HG03060 (cell line): ENCODE results near the gene APOE.

Source experiments
- ATAC-seq: cut with Tn5 transposase; IDR thresholded peaks from one replicate; pipeline ENCODE4 v1.9.1; 2021; ENCODE audit warnings: low read depth, moderate number of reproducible peaks; ENCODE audit not compliant: unreplicated experiment

The APOE gene

DNA sequence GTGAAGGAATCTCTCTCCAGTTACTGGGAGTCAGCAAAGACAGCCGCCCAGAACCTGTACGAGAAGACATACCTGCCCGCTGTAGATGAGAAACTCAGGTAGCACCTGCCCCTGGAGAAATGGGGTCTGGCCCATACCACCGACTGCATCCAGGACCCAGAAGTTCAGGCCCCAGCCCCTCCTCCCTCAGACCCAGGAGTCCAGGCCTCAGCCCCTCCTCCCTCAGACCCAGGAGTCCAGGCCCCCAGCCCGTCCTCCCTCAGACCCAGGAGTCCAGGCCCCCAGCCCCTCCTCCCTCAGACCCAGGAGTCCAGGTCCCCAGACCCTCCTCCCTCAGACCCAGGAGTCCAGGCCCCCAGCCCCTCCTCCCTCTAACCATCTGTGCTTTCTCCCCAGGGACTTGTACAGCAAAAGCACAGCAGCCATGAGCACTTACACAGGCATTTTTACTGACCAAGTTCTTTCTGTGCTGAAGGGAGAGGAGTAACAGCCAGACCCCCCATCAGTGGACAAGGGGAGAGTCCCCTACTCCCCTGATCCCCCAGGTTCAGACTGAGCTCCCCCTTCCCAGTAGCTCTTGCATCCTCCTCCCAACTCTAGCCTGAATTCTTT, 43.3 kb downstream of the APOE start:
- no peak for ATAC-seq

DNA sequence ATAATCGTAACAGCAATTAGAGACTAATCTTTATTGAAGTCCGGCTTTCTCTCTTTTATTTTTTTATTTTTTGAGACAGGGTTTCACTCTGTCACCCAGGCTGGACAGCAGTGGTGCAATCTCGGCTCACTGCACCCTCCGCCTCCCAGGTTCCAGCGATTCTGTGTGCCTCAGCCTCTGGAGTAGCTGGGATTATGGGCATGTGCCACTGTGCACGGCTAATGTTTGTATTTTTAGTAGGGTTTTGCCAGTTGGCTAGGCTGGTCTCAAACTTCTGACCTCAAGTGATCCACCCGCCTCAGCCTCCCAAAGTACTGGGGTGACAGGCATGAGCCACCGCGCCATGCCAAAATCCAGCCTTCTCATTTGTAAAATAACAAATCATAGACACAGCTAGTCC, 44.0 kb downstream of the APOE start:
- no peak for ATAC-seq

DNA sequence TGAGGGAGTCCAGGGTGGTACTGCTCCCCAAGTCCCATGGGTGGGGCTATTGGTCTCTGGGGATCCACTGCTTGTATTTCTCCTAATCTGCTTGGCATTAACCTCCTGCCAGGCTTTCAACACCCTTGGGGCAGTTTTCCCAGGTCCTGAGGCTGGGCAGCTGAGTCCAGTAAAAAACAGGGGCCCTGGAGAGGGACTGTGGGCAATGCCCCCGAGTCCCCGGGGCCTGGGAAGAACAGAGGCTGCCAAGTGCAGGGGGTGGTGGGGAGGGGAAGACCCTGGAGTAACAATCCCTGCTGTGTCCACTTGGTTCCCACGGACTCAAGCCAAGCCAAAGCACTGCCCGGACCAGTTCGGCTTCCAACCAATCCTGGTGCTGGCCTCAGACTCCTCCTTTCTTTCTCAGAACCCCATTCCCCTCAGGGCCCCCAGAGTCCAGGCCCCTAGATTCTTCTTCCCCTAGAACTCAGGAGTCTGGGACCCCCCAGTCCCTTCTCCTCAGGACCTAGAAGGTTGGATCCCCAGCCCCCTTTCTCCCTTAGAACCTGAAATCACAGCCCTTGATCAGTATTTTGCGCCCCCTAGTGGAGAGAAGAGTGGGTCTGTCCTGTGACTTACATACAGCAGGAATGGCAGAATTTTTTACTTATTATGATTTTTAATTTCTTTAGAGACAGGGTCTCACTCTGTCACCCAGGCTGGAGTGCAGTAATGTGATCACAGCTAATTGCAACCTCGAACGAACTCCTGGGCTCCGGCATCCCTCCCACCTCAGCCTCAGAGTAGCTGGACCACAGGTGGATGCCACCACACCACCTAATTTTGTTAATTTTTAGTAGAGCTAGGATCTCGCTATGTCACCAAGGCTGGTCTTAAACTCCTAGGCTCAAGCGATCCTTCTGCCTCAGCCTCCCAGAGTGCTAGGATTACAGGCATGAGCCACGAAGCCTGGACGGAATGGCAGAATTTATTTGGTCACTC, 45.9 kb downstream of the APOE start:
- no peak for ATAC-seq

DNA sequence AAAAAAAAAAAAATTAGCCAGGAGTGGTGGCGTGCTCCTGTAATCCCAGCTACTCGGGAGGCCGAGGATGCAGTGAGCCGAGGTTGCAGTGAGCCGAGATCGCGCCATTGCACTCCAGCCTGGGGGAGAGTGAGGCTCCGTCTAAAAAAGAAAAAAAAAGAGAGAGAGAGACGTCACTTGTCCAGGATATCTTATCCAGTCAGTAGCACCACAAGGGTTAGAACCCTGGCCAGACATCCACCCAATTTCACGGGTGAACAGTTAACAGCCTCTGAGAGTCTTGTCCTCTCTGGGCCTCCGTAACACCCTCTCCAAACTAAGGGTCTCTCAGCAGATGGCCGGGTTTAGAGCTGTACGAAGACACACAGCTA, 48.7 kb downstream of the APOE start:
- no peak for ATAC-seq

DNA sequence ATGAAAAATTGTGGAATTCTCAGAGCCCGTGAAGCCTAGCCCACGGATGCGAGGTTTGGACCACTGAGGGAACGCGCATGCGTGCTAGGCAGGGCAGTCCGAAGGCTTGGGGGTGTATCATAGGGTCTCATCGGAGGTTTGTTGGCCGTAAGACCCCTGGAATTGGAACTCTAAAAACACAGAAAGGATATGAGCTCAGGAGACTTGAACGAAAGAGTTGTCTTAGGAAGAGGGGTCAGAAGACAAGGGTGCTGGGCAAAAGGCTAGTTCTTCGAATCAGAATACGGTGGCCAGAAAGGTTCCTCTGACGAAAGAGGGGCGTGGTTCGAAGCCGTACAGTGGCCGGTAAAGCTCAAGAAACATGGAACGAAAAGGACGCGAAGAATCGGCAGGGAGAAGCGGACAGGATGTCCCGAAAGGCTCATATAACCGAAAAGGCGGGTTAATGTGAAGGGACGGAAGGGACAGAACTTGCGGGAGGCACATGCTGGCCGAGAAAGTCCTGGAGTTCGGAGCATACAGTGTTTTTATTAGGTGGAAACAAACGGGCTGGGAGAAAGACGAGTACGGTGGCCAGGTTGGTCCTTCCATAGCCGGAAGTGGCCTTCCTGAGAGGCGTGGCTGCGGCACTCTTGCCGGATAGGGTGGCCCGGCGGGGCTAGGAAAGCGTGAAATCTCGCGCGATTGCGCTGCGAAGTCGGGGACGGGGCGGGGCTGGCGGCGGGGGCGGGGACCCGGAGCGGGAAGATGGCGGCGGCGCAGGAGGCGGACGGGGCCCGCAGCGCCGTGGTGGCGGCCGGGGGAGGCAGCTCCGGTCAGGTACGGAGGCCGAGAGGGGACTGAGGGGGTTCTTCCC, 49.3 kb downstream of the APOE start, which contains the start of gene CLPTM1:
TSS of gene CLPTM1 (plus strand) at position 732 of the 856 bp plus-strand sequence. CDS start at position 748, 16 bp downstream.
- peak; percentile 71 for ATAC-seq

DNA sequence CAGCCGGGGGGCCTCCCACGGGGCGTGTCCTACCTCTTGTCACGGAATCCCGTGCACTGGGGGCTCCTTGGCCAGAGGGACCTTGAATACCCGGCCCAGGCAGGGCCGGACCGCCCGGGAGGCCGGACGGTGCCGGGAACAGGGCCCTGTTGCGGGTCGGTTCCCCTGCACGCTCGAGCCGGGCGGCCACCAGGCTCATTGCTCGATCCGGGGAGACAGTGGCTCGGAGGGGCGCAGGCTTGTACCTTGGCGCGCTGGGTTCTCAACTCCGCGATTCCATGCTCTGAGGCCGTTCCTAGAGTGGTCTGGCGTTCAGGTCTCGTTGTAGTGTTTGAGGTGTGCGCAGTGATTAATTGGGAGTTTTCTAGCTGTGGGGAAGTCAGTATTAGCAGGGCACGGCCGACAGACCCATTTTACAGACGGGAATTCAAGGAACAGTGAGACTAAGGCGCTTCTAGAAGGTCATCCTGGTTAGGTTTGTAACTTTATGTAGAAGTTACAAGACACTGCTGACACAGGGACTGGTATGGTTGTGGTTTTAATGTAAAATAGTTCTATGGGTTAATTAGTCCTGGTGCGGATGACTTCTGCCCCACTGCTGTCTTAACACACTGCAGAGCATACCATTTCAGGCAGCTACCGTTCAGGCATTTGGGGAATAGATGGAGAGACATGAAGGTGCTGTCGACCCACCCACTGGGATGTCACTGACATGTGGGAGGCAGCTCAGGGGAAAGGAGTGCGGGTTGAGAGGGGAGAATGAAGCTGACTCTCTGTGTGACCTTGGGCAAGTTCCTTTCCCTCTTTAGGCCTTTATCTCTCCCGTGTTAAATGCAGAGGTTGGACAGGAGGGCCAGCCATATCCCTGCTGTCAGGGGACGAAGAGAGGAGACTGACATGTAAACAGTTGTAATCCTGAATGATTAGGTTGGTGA, 50.2 kb downstream of the APOE start:
- no peak for ATAC-seq

DNA sequence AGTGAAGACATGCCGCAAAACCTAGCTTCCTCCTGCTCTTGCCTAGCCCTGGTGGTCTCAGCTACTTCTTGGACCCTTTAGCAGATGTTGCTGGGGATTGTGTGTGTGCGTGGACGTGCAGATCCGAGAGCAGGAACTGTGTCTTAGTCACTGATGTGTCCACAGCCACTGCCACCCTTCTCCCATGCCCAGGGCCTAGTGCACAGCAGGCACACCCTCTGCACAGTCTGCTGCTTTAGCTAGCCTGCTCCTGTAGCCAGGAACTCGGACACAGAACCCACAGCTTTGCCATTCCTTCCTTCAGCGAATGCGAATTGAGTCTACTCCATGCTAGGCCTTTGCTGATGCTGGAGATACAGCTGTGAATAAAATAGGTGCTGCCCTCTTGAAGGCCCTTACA, 51.9 kb downstream of the APOE start:
- no peak for ATAC-seq

DNA sequence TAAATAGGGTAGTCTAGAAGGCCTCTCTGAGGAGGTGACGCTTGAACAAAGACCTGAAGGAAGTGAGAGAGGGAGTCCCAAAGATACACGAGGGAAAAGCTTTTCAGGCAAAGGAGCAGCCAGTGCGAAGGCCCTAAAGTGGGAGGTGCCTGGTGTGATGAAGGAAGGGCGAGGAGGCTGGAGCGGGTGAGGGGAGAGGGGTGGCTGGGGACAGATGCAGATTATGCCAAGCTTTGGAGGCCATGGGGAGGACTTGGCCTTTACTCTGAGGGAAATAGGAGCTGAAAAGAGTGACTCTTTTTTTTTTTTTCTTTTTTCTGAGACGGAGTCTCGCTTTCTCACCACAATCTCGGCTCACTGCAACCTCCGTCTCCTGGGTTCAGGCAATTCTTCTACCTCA, 52.5 kb downstream of the APOE start:
- no peak for ATAC-seq
